Kasumi-1 (cell line): ENCODE results near the gene WDR76.
"Not testable (repeated sequence)": the region's sequence is repeated elsewhere in the genome, so short reads cannot be mapped to it uniquely, and the experiment has no call there.

Source experiments
- DNase-seq, 2 experiments: peaks; one replicate each; lab custom pipeline; 2025; lab: John Stamatoyannopoulos, UW

The WDR76 gene

GRCh38 chr15:43826508-43827341 lies at the start of gene WDR76:
Gene WDR76, plus strand, starts transcription at chr15:43827002. Its CDS starts 31 bp downstream, at chr15:43827033.
- peak; percentile 46 to 53 for DNase-seq

GRCh38 chr15:43777267-43777914 lies 49.4 kb upstream of the WDR76 start:
- DNase-seq: peak; percentile 64 to 66

DNA sequence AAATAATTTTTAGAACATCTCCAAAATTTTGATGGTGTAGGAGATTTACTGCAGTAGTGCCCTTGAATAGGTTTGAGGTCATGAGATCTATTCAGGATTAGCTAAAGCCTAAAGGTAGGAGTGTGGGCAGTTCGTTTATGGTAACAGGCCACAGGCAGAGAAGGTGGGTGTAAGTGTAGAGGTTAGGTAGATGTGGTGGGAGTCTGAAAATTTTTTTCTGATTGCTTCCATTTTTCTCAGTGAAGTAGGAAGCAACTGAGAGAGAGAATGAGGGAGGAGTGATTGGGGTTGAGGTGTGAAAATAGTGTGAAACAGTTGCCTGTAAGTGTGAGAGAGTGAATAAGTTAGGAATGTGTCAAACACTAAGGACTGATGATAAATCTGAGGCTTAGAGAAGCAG lies 47.8 kb upstream of the WDR76 start:
- DNase-seq: no peak

DNA sequence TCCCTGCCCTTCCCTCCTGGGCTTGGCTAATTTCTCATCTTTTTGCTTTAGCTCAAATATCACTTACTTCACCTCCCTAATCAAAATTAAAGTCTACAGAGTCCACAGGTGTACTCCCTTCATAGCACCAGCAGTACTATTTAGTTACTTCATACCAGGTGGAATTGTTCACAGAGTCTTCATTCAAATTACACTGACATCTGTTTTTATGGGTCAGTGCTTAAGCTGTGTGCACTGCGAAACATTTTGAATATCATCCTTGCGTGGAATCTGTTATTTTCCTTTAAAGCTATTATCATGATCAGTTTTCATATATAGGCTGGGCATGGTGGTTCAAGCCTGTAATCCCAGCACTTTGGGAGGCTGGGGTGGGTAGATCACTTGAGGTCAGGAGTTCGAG lies 37.4 kb upstream of the WDR76 start:
- DNase-seq: no peak

- peak; percentile 83 to 91 for DNase-seq
Observed at GRCh38 chr15:43791993-43792760, 34.6 kb upstream of the WDR76 start, which contains the start of gene SERF2. Gene SERF2, plus strand, starts transcription at chr15:43792320. Its CDS starts 57 bp downstream, at chr15:43792377.

DNA sequence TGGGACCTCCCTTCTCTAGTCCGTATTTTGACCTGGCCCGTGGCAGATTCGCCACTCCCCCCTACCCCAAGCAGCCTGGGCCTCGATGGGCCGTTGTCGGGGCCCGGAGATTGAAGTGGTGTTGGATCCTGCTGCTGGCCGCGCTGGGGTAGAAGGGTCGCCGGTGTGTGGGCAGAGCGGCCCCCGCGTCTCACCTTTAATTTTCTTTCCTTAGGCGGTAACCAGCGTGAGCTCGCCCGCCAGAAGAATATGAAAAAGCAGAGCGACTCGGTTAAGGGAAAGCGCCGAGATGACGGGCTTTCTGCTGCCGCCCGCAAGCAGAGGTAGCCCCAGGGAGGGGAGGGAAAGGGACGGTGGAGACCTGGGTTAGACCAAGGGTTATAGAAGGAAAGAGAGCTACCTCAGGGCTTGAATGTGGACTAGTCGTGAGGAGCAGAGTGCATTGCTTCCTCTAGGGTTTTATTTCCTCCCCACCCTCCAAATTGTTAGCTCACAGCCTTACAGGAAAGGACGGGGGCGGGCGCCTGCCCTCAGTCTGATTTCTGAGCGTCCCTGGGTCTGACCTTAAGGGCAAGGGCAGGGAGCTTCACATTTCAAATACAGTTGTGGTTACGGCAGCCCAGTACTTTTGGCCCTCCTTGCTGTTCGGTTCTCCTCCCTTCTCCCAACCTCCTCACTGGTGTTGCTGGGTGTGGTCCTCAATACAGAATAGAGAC lies 33.9 kb upstream of the WDR76 start:
- DNase-seq: no peak

DNA sequence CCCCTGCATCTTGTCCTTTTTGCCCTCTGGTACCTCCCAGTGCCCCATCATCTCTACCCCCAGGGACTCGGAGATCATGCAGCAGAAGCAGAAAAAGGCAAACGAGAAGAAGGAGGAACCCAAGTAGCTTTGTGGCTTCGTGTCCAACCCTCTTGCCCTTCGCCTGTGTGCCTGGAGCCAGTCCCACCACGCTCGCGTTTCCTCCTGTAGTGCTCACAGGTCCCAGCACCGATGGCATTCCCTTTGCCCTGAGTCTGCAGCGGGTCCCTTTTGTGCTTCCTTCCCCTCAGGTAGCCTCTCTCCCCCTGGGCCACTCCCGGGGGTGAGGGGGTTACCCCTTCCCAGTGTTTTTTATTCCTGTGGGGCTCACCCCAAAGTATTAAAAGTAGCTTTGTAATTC lies 33.2 kb upstream of the WDR76 start:
- no peak for DNase-seq

DNA sequence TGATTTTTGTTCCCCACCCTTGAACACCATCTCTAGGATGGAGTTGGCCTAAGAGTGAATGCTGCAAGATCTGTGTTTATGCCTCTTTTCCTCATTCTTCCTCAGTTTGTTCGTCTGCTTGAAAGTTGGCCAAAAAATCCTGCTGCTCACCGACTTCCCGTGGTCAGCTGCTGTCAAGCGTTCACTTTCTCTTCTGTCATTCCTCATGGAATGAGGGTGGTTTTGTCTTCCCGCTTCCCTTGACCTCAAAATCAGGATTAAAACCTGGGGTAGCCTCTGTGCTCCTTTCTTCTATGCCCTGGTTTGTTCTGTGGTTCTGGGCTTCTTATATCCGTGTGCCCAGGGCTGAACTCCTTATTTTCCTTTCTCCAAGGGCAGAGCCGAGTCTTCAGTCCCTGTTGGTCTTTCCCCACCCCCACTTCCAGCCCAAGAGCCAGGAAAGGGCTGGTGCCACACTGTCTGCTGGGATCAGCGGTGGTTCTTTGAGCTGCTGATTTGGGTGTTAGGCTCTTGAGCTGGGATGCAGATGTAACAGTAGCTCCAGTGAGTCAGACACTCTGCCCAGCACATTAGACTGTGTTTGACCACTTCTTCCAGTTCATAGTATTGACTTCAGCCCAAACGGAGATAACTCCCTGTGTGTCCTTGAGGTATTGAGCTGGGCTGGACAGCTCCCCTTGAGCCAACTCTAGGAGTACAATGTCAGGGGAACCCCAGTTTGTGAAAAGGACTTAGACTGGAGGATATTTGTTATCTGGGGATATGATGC lies 32.3 kb upstream of the WDR76 start:
- DNase-seq: no peak

DNA sequence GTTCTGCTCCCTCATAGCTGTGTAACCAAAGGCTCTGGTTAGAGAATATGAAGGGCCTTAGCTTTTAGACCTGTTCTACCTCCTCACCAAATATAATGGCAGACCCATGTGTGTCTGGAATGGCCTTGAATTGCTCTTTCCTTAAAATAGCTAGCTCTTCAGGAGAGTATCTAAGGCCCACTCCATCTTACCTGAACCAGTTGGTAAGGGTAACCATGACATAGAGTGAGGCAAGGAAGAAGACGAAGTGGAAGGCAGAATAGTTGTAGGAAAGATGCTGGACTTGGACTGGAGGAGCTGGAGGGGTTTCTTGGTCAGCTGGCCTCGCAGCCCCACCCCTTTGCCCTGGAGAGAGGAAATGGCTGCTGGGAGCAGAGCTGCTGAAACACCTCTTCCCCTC lies 31.6 kb upstream of the WDR76 start:
- no peak for DNase-seq

GRCh38 chr15:43795997-43796396 lies 30.8 kb upstream of the WDR76 start:
- DNase-seq: no peak

DNA sequence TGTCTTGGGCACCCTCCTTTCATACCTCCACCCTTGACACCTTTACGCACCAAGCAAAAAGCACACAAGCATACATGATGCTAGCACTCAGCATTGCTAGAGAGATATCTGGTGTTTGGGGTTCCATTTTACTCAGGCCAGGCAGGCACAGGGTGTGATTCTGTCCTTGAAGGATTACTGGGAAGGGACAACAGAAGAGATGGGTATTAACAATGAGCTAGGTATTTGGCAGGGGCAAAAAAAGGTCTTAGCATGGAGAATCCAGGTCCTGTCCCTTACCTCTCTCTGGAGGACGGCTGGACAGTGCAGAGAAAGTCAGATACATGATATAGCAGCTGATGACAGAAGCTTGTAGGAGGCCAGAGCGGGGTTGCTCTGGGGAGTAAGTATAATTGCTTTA lies 30.2 kb upstream of the WDR76 start:
- no peak for DNase-seq

GRCh38 chr15:43799209-43799944 lies 27.4 kb upstream of the WDR76 start:
- DNase-seq: no peak

DNA sequence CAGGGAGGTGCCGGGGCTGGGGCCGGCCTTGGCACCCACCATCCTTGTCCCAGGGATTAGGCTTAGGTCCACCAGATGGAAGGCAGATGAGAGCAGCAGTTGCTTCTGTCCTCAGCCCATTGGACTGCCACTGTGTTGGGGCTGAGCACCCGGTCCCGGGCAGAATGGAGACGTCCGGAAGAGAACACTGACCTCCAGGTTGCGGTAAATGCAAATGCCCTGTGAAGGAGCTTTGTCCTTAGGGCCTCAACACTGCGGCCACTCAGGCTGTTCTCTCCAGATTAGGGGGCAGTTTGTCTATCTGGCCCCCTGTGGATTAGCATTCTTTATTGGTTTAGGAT lies 26.9 kb upstream of the WDR76 start, which contains the start of gene SERINC4:
Gene SERINC4 (minus strand): TSS at position 276 of the 341 bp plus-strand sequence. CDS start 234 bp downstream, at position 42.
- no peak for DNase-seq

GRCh38 chr15:43800286-43801141 lies 26.3 kb upstream of the WDR76 start, which contains the start of gene HYPK:
Gene HYPK, plus strand, starts transcription at chr15:43800599. Its CDS starts 24 bp downstream, at chr15:43800623.
- DNase-seq: peak; percentile 69 to 78

DNA sequence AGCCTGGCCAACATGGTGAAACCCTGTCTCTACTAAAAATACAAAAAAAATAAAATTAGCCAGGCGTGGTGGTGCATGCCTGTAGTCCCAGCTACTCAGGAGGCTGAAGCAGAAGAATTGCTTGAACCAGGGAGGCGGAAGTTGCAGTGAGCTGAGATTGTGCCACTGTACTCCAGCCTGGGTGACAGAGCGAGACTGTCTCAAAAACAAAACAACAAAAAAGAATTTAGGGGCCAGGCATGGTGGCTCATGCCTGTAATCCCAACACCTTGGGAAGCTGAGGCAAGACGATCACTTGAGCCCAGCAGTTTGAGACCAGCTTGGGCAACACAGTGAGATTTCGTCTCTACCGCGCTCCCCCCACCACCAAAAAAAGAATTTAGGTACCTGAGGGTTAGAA lies 24.1 kb upstream of the WDR76 start:
- DNase-seq: not testable (repeated sequence)

DNA sequence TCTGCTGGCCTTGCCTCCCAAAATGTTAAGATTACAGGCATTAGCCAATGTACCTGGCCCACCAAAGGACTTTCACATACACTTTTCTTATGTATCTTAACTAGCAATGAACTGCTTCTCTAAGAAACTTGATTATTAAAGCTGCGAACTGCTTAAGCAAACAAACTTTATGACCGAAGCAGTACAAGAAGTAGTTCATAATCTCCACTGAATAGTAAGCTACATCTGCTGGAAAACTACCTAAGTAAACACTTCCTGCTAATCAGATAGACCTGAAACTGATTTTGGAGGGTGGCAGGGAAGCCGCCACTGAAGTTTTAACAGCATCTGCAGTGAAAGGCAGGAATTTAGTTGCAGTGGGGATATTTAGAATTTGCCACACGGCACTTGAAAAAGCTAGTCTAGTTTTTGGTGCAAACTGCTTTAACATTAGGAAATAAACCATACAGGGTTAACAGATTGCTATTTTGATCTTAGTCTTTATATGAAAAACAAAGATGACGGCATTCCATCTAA lies 18.3 kb upstream of the WDR76 start:
- DNase-seq: no peak

DNA sequence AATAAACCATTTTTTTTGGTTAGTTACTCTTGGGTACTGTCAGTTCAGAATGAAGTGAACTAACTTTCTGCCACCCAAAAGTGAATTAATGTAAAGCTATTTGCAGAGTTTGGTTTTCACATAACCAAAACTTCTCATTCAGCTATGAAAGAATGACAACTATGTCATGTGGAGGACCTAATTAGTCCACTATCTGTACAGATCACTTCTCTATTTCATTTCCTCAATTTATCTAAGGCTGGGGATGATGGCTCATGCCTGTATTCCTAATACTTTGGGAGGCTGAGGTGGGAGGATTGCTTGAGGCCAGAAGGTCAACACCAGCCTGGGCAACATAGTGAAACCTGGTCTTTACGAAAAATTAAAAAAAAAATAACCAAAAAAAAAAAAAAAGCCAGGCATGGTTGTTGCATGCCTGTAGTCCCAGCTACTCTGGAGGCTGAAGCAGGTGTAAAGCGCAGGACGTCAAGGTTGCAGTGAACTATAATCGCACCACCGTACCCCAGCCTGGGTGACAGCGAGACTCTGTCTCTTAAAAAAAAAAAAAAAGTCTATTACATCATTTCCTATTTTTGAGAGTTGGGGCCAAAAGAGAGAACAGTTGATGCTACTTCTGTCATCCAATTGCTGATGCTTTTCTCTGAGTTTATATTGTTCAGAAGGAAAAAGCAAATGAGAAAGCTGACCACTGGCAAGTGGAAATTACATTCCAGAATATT lies 17.7 kb upstream of the WDR76 start:
- DNase-seq: no peak

DNA sequence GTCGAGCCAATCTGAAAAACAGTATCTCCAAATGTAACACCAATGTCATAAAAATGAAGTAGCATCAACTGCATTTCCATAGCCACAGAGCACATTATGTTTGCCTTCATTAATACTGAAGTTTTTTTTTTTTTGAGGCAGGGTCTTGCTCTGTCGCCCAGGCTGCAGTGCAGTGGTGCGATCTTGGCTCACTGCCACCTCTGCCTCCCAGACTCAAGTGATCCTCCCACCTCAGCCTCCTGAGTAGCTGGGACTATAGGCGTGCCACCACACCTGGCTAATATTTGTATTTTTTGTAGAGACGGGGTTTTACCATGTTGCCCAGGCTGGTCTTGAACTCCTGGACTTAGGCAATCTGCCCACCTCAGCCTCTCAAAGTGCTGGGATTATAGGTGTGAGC lies 11.7 kb upstream of the WDR76 start:
- not testable (repeated sequence) for DNase-seq
